Gastrocnemius medialis (tissue), 4 donors: ENCODE measurements around the gene VIT.

Experiments used
- CTCF ChIP-seq, 5 experiments: fragments of 450-650 bp in 3 of 5; fragments of 200-600 bp in 2 of 5; sonication (generic) in 2 of 5; IDR thresholded peaks in 4 of 5; conservative IDR thresholded peaks in 1 of 5; 1 replicate in 4 of 5; 2 replicates in 1 of 5; pipeline ENCODE4 v1.5.1; 2016 to 2019; ENCODE audit warnings: antibody characterized with exemption in 5 of 5, mild to moderate bottlenecking in 3 of 5, moderate library complexity in 3 of 5
- POLR2A ChIP-seq, 2 donors: fragments of 450-650 bp; IDR thresholded peaks; one replicate each; pipeline ENCODE4 v1.6.1; 2017; ENCODE audit warnings: antibody characterized with exemption in 2 of 2, mild to moderate bottlenecking in 2 of 2, moderate library complexity in 2 of 2

GRCh38 chr2:36777788-36778187 is 81.3 kb downstream of the VIT start:
- TF ChIP-seq POLR2A (IDR thresholded peaks at IDR 0.05) (no peak), CTCF (IDR thresholded peaks at IDR 0.05 in 4 of 5, conservative IDR thresholded peaks at IDR 0.05 in 1 of 5) (no peak)
